ENCODE results near the gene ARAP2.

Gene ARAP2

GRCh38 chr4:36244257-36245082 is at the start of gene ARAP2:
Gene ARAP2 (minus strand): TSS chr4:36244514. CDS start chr4:36229486, 15,028 bp downstream.
- peak; percentile 61 for DNase-seq (ENCODE audit: low read depth)

- DNase-seq (ENCODE audit: low read depth): no peak
Observed at GRCh38 chr4:36292556-36293188, 48.4 kb upstream of the ARAP2 start.

GRCh38 chr4:36290641-36291040 is 46.3 kb upstream of the ARAP2 start:
- DNase-seq (ENCODE audit: low read depth): no peak

- DNase-seq (ENCODE audit: low read depth): no peak
Observed at GRCh38 chr4:36288731-36289426, 44.6 kb upstream of the ARAP2 start.

GRCh38 chr4:36286481-36286871 is 42.2 kb upstream of the ARAP2 start:
- DNase-seq (ENCODE audit: low read depth): no peak

GRCh38 chr4:36285784-36286480 is 41.6 kb upstream of the ARAP2 start:
- no peak for DNase-seq (ENCODE audit: low read depth)

- DNase-seq (ENCODE audit: low read depth): no peak
Observed at GRCh38 chr4:36283912-36284465, 39.7 kb upstream of the ARAP2 start.

- DNase-seq (ENCODE audit: low read depth): no peak
Observed at GRCh38 chr4:36282503-36283030, 38.3 kb upstream of the ARAP2 start.

GRCh38 chr4:36281384-36282106 is 37.2 kb upstream of the ARAP2 start, which contains the start of gene DTHD1:
Gene DTHD1 (plus strand): TSS chr4:36281616. CDS start chr4:36281759, 143 bp downstream.
- DNase-seq (ENCODE audit: low read depth): no peak

- DNase-seq (ENCODE audit: low read depth): no peak
Observed at GRCh38 chr4:36280555-36280954, 36.2 kb upstream of the ARAP2 start.

- DNase-seq (ENCODE audit: low read depth): no peak
Observed at GRCh38 chr4:36278789-36279188, 34.5 kb upstream of the ARAP2 start.

GRCh38 chr4:36277533-36277932 is 33.2 kb upstream of the ARAP2 start:
- no peak for DNase-seq (ENCODE audit: low read depth)

GRCh38 chr4:36274158-36274557 is 29.8 kb upstream of the ARAP2 start:
- no peak for DNase-seq (ENCODE audit: low read depth)

GRCh38 chr4:36273276-36273675 is 29.0 kb upstream of the ARAP2 start:
- no peak for DNase-seq (ENCODE audit: low read depth)

- no peak for DNase-seq (ENCODE audit: low read depth)
Observed at GRCh38 chr4:36269533-36270173, 25.3 kb upstream of the ARAP2 start.

- DNase-seq (ENCODE audit: low read depth): peak; percentile 19
Observed at GRCh38 chr4:36269101-36269500, 24.8 kb upstream of the ARAP2 start.

- no peak for DNase-seq (ENCODE audit: low read depth)
Observed at GRCh38 chr4:36267486-36268268, 23.4 kb upstream of the ARAP2 start.

GRCh38 chr4:36264207-36264826 is 20.0 kb upstream of the ARAP2 start:
- no peak for DNase-seq (ENCODE audit: low read depth)

GRCh38 chr4:36260731-36261130 is 16.4 kb upstream of the ARAP2 start:
- no peak for DNase-seq (ENCODE audit: low read depth)

Data from stimulated activated CD8-positive, alpha-beta memory T cell treated with anti-CD3 and anti-CD28 coated beads, Interleukin-4, amount 100 ng/mL, for 24 hours (primary cell).